RWPE2 (cell line): ENCODE measurements around the gene METAP1D.

ENCODE experiments used
- ATAC-seq: fragments of 200-7000 bp; cut with Tn5 transposase; 3 replicates; pipeline ENCODE4 v1.9.1; 2021; ENCODE audit warnings: low read depth
- DNase-seq: peaks from one replicate; pipeline ENCODE4 v3.0.0-alpha.2; 2020; ENCODE audit warnings: low spot score
- H3K27ac ChIP-seq: fragments of 450-650 bp; 2 replicates; pipeline ENCODE4 v1.5.1; 2017; ENCODE audit warnings: mild to moderate bottlenecking; ENCODE audit not compliant: poor library complexity, severe bottlenecking
- H3K27me3 ChIP-seq: fragments of 250-450 bp; sonication (Bioruptor Pico); 2 replicates; pipeline ENCODE4 v1.5.1; 2021; ENCODE audit warnings: mild to moderate bottlenecking, moderate library complexity; ENCODE audit not compliant: insufficient read depth, poor library complexity, severe bottlenecking
- H3K36me3 ChIP-seq: fragments of 250-450 bp; sonication (Bioruptor Pico); 2 replicates; pipeline ENCODE4 v1.5.1; 2020; ENCODE audit warnings: low read depth, mild to moderate bottlenecking, moderate library complexity
- H3K4me1 ChIP-seq: fragments of 250-450 bp; sonication (Bioruptor Pico); 2 replicates; pipeline ENCODE4 v1.5.1; 2021; ENCODE audit warnings: mild to moderate bottlenecking, moderate library complexity; ENCODE audit not compliant: insufficient read depth, poor library complexity, severe bottlenecking
- H3K4me3 ChIP-seq: fragments of 250-450 bp; sonication (Bioruptor Pico); 2 replicates; pipeline ENCODE4 v1.5.1; 2021; ENCODE audit warnings: mild to moderate bottlenecking, moderate library complexity; ENCODE audit not compliant: severe bottlenecking
- H3K9me3 ChIP-seq: fragments of 250-450 bp; sonication (Bioruptor Pico); 2 replicates; pipeline ENCODE4 v1.5.1; 2021; ENCODE audit warnings: mild to moderate bottlenecking, moderate library complexity; ENCODE audit not compliant: severe bottlenecking
- TF ChIP-seq, protein P1 (sequence below): fragments of 450-650 bp; IDR thresholded peaks from one replicate; pipeline ENCODE4 v1.5.1; 2017; ENCODE audit warnings: mild to moderate bottlenecking, moderate library complexity; ENCODE audit not compliant: poor library complexity, severe bottlenecking

Gene METAP1D

GRCh38 chr2:172100935-172101820 is 101.4 kb downstream of the METAP1D start:
- no peak for DNase-seq
- no peaks in the 10 kb centered on the region for H3K27me3 ChIP-seq
- no peaks in the 10 kb centered on the region for H3K36me3 ChIP-seq
- TF ChIP-seq, protein P1, sequence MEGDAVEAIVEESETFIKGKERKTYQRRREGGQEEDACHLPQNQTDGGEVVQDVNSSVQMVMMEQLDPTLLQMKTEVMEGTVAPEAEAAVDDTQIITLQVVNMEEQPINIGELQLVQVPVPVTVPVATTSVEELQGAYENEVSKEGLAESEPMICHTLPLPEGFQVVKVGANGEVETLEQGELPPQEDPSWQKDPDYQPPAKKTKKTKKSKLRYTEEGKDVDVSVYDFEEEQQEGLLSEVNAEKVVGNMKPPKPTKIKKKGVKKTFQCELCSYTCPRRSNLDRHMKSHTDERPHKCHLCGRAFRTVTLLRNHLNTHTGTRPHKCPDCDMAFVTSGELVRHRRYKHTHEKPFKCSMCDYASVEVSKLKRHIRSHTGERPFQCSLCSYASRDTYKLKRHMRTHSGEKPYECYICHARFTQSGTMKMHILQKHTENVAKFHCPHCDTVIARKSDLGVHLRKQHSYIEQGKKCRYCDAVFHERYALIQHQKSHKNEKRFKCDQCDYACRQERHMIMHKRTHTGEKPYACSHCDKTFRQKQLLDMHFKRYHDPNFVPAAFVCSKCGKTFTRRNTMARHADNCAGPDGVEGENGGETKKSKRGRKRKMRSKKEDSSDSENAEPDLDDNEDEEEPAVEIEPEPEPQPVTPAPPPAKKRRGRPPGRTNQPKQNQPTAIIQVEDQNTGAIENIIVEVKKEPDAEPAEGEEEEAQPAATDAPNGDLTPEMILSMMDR, result peak; percentile 1
- H3K27ac ChIP-seq, result peak overlapping the region; percentile 42
- no peaks in the 10 kb centered on the region for H3K9me3 ChIP-seq
- H3K4me3 ChIP-seq, result peak overlapping the region; percentile 47
- ATAC-seq, result no peak
- H3K4me1 ChIP-seq, result peaks cover 30% of the 10 kb centered on the region

GRCh38 chr2:172101821-172102390 is 102.2 kb downstream of the METAP1D start:
- Histone ChIP-seq H3K36me3 (no peaks in the 10 kb centered on the region), H3K4me3 (peak overlapping the region; percentile 47), H3K27me3 (no peaks in the 10 kb centered on the region), H3K4me1 (peaks cover 26% of the 10 kb centered on the region), H3K9me3 (no peaks in the 10 kb centered on the region), H3K27ac (peak overlapping the region; percentile 42)
- peak; percentile 60 for DNase-seq
- peak; percentile 15 for ATAC-seq
- TF ChIP-seq, protein P1, result no peak

DNA sequence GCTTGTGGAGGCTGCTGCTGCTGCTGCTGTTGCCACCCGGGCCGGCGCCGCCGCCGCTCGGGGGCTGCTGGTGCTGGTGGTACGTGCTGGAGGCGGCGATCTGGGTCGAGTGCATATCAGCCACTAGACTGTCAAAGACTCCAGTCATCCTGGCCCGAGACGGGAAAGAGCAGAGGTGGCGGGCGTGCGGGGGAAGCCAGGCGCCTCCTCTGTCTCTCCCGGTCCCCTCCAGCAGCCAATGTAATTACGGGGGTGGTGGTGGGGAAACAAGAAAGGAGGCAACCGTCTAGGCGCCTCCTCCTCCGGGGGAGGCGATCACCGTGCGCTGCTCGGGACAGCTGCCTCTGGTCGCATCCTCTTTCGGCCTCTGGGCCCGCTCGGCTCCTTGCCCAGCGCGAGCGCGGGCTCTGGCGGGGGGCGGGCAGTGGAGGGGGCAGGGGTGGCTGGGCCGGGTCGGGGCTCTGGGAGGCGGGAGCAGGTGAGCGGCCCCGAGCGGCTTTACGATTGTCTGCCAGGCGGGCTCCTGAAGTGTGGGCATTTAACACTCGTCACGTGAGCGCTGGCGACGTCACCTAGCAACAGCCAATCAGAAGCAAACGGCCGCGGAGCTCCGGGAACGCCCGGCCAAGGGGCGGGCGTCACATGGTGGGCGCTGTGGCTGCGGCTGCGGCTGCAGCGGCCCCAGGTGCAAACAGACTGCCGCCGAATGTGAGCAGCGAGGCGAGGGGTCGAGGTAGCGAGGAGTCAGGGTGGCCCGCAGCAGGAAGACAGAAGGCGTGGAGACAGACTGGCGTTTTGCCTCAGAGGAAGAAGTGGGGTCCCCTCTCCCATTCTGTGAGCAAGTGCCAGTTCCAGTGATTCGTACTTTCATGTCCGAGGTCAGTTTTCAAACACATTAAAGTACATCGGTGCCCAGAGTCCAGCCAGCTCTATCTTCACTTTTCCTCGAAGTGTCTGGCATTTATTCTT is 102.9 kb downstream of the METAP1D start, which contains the start of gene DLX2:
Gene DLX2 (minus strand): TSS at position 510 of the 969 bp plus-strand sequence. CDS start 362 bp downstream, at position 148.
- Histone ChIP-seq H3K9me3 (no peaks in the 10 kb centered on the region), H3K4me1 (peaks cover 20% of the 10 kb centered on the region), H3K4me3 (peak within 1 kb of the TSS; percentile 47), H3K27ac (peak within 1 kb of the TSS; percentile 42), H3K36me3 (no peaks in the 10 kb centered on the region), H3K27me3 (no peaks in the 10 kb centered on the region)
- ATAC-seq, result peak; percentile 56
- DNase-seq, result peak; percentile 90
- TF ChIP-seq, protein P1, result no peak

DNA sequence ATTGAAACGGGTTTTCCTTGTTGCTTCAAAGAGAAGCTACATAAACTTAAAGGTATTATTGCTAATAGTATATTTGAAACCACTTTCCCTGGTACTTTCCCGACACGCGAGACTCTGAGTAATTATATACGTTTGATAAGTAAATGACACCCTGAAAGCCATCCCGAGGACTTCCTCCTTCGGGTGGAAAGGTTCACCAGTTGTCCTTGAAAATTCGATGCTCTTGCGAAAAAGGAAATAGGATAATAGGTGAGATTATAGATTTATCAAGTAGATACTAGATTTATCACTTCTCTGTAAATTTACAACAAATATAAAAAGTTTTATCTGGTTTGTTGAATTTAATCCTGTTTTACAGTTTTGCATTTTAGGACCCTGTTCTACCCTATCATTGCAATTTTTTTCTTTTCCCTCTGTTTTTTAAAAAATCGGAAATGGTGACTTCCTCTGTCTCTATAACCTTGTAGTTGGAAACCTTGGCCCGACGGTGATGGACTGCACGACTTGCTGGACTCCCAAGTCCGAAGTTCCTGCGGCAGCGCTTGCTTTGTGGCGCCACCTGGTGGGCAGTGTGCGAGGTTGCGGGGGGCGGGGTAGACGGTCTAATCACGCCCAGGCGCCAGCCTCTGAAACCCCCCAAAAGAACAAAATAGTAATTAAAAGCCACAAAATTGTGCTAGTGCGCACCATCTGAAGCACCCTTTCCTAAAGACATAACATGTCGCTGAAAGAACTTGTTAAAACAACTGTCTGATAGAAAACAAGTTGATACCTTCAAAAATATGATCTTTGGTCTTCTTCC is 103.9 kb downstream of the METAP1D start:
- Histone ChIP-seq H3K27ac (peak overlapping the region; percentile 42), H3K9me3 (no peaks in the 10 kb centered on the region), H3K4me3 (peak overlapping the region; percentile 47), H3K36me3 (no peaks in the 10 kb centered on the region), H3K27me3 (no peaks in the 10 kb centered on the region), H3K4me1 (peaks cover 10% of the 10 kb centered on the region)
- DNase-seq (peak; percentile 84), ATAC-seq (peak; percentile 35; the same call in 2 of the 3 replicates)
- TF ChIP-seq, protein P1, result peak; percentile 98
